ENCODE data around the gene OR4F6.

GRCh38 chr15:101852356-101852755 is 49.0 kb downstream of the OR4F6 start:
- TF ChIP-seq CTCF (IDR thresholded peaks at IDR 0.05) (no peak), POLR2AphosphoS5 (IDR thresholded peaks at IDR 0.05; ENCODE audit: insufficient read depth in 1 of 2, low read depth in 1 of 2) (no peak)
